Caco-2 (cell line): ENCODE data around the gene ARHGAP8. TPM values are rescaled to one million over a fixed set of nuclear protein-coding genes. Genes with fewer than 3 reads are reported as not detected.
A peak's percentile ranks its signal among the peaks of the same experiment; 100 is the strongest.

ENCODE experiments used
- BruUV-seq: library from RNA; stranded (reverse); fragments of 400-500 nt; replicated peaks from 2 replicates; lab custom pipeline; 2021; lab: Mats Ljungman, UMichigan
- CTCF ChIA-PET: fragments of 300-600 bp; sonication (Branson Sonifier 250); formaldehyde crosslinking; loops from one replicate; lab custom pipeline; 2022; ENCODE audit warnings: antibody characterized with exemption; lab: Charles Lee
- POLR2A ChIA-PET: fragments of 300-600 bp; sonication (Branson Sonifier 250); formaldehyde crosslinking; loops from one replicate; lab custom pipeline; 2022; ENCODE audit warnings: antibody characterized with exemption; lab: Charles Lee
- DNase-seq, 2 experiments: peaks; one replicate each; pipeline versions ENCODE4 v3.0.0 to v3.0.0-alpha.2; 2020 to 2022
- H3K27me3 ChIP-seq: replicated peaks from 2 replicates; pipeline ENCODE4 v1.6.0; 2011; ENCODE audit warnings: low read length; ENCODE audit not compliant: control insufficient read depth, insufficient read depth
- H3K36me3 ChIP-seq: 2 replicates; pipeline ENCODE4 v1.5.1; 2011; ENCODE audit warnings: low read length; ENCODE audit not compliant: control insufficient read depth, insufficient read depth
- H3K4me1 ChIP-seq: fragments of 250-450 bp; sonication (Bioruptor Pico); 2 replicates; pipeline ENCODE4 v1.5.1; 2020; ENCODE audit warnings: mild to moderate bottlenecking
- H3K4me3 ChIP-seq: 2 replicates; pipeline ENCODE4 v1.5.1; 2011; ENCODE audit warnings: low read depth, mild to moderate bottlenecking, control low read depth, low read length
- H3K9me3 ChIP-seq: fragments of 250-450 bp; sonication (Bioruptor Pico); 2 replicates; pipeline ENCODE4 v1.5.1; 2020; ENCODE audit warnings: mild to moderate bottlenecking, moderate library complexity
- H3K27ac Mint-ChIP-seq: one replicate; pipeline ENCODE4 v1.8.0; 2022; ENCODE audit warnings: mixed read lengths; ENCODE audit not compliant: unreplicated experiment
- H3K27me3 Mint-ChIP-seq: one replicate; pipeline ENCODE4 v1.8.0; 2022; ENCODE audit warnings: mixed read lengths; ENCODE audit not compliant: insufficient read depth, unreplicated experiment
- H3K36me3 Mint-ChIP-seq: one replicate; pipeline ENCODE4 v1.8.0; 2022; ENCODE audit warnings: mild to moderate bottlenecking, mixed read lengths; ENCODE audit not compliant: insufficient read depth, unreplicated experiment
- H3K4me1 Mint-ChIP-seq: one replicate; pipeline ENCODE4 v1.8.0; 2022; ENCODE audit warnings: low read depth, mixed read lengths; ENCODE audit not compliant: unreplicated experiment
- H3K4me3 Mint-ChIP-seq: one replicate; pipeline ENCODE4 v1.8.0; 2022; ENCODE audit warnings: mild to moderate bottlenecking, moderate library complexity, mixed read lengths; ENCODE audit not compliant: unreplicated experiment
- H3K9me3 Mint-ChIP-seq: one replicate; pipeline ENCODE4 v1.8.0; 2022; ENCODE audit warnings: mixed read lengths; ENCODE audit not compliant: unreplicated experiment
- intact Hi-C: fragments of 100-400 bp; cut with micrococcal nuclease; formaldehyde crosslinking; loops from one replicate; pipeline ENCODE4 v1.10.0; 2022; ENCODE audit not compliant: unreplicated experiment
- total RNA-seq: library from RNA; stranded (reverse); gene quantifications from 2 replicates; pipeline ENCODE4 v1.2.3, GENCODE V29; 2022
- TF ChIP-seq, protein P1 (sequence below), 2 experiments: fragments of 200-600 bp in 1 of 2; IDR thresholded peaks; 1 replicate in 1 of 2; 2 replicates in 1 of 2; pipeline versions ENCODE4 v1.5.1 to v1.8.0; 2011 to 2022; ENCODE audit warnings: antibody characterized with exemption in 1 of 2, control low read depth in 1 of 2, inconsistent platforms in 1 of 2, low read depth in 1 of 2, low read length in 1 of 2, mild to moderate bottlenecking in 1 of 2, moderate library complexity in 1 of 2; ENCODE audit not compliant: insufficient read depth in 1 of 2, severe bottlenecking in 1 of 2, unreplicated experiment in 1 of 2

ARHGAP8 gene
- total RNA-seq, 1 experiment from 2014 or later = 81.5 TPM

DNA sequence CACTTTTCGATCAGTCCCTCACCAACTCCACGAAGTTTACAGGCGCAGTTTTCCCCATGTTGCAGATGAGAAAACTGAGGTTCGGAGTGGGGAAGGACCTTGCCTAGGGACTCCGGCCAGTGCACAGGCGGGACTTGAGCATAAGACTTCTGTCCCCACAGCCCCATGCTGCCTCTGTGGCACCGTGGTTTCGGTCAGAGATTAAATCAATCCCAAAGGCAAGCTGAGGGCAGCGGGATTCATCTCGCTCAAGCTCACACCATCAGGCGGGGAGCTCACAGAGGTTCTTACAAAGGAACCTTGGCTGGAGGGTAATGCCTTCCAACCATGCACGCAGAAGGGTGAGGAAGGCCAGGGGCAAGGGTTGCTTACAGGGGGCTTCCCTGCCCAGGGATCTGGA lies 141.9 kb downstream of the ARHGAP8 start:
- no TSS peak for BruUV-seq
- no peaks in the 10 kb centered on the region for H3K27me3 ChIP-seq

DNA sequence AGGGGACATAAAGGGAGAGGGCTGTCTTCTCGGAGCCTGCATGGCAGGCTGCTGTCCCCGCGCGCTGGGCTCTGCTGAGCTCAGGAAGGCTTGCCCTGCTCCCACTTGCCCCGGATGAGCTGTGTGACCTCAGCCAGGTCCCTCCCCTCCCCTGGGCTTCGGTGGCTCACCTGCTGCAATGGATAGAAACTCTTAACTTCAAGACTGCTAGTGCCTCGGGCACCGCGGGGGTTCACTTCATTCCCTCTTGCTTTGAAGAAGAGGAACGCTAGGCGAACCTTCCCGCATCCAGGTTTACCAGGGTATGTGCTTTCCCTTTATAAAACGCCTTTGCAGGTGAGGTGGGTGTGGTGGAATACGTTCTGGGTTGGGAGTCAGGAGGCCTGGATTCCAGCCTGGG lies 142.4 kb downstream of the ARHGAP8 start:
- Histone ChIP-seq H3K4me1 (no peaks in the 10 kb centered on the region), H3K4me3 (no peak overlapping the region), H3K36me3 (no peaks in the 10 kb centered on the region), H3K27me3 (no peaks in the 10 kb centered on the region), H3K9me3 (no peaks in the 10 kb centered on the region)
- intact Hi-C loops = no loop called here
- Mint-ChIP-seq H3K27me3 (peaks cover 6% of the 10 kb centered on the region), H3K4me1 (no peaks in the 10 kb centered on the region), H3K4me3 (no peak overlapping the region), H3K36me3 (no peaks in the 10 kb centered on the region), H3K27ac (no peak overlapping the region), H3K9me3 (peaks cover 8% of the 10 kb centered on the region)
- TF ChIP-seq, protein P1, sequence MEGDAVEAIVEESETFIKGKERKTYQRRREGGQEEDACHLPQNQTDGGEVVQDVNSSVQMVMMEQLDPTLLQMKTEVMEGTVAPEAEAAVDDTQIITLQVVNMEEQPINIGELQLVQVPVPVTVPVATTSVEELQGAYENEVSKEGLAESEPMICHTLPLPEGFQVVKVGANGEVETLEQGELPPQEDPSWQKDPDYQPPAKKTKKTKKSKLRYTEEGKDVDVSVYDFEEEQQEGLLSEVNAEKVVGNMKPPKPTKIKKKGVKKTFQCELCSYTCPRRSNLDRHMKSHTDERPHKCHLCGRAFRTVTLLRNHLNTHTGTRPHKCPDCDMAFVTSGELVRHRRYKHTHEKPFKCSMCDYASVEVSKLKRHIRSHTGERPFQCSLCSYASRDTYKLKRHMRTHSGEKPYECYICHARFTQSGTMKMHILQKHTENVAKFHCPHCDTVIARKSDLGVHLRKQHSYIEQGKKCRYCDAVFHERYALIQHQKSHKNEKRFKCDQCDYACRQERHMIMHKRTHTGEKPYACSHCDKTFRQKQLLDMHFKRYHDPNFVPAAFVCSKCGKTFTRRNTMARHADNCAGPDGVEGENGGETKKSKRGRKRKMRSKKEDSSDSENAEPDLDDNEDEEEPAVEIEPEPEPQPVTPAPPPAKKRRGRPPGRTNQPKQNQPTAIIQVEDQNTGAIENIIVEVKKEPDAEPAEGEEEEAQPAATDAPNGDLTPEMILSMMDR (IDR thresholded peaks at IDR 0.05; ENCODE audit: insufficient read depth in 1 of 2, low read depth in 1 of 2, low read length in 1 of 2, severe bottlenecking in 1 of 2, unreplicated experiment in 1 of 2) = no peak
- ChIA-PET CTCF (no interaction called here), POLR2A (no interaction called here)
- DNase-seq = peak in 1 of 2 experiments; percentile 7
- BruUV-seq = no TSS peak

More for the DNA sequence above, 141.9 kb downstream of the ARHGAP8 start:
- intact Hi-C loops = no loop called here
- H3K4me3 Mint-ChIP-seq = no peak overlapping the region
- no peaks in the 10 kb centered on the region for H3K4me1 ChIP-seq
- DNase-seq = no peak
- no peaks in the 10 kb centered on the region for H3K4me1 Mint-ChIP-seq
- no peak overlapping the region for H3K27ac Mint-ChIP-seq
- H3K27me3 Mint-ChIP-seq = peaks cover 3% of the 10 kb centered on the region
- ChIA-PET POLR2A (no interaction called here), CTCF (no interaction called here)
- H3K4me3 ChIP-seq = no peak overlapping the region
- no peaks in the 10 kb centered on the region for H3K9me3 ChIP-seq
- TF ChIP-seq, protein P1 (IDR thresholded peaks at IDR 0.05; ENCODE audit: insufficient read depth in 1 of 2, low read depth in 1 of 2, low read length in 1 of 2, severe bottlenecking in 1 of 2, unreplicated experiment in 1 of 2) = no peak
- H3K9me3 Mint-ChIP-seq = peaks cover 4% of the 10 kb centered on the region
- H3K36me3 ChIP-seq = no peaks in the 10 kb centered on the region
- H3K36me3 Mint-ChIP-seq = no peaks in the 10 kb centered on the region

DNA sequence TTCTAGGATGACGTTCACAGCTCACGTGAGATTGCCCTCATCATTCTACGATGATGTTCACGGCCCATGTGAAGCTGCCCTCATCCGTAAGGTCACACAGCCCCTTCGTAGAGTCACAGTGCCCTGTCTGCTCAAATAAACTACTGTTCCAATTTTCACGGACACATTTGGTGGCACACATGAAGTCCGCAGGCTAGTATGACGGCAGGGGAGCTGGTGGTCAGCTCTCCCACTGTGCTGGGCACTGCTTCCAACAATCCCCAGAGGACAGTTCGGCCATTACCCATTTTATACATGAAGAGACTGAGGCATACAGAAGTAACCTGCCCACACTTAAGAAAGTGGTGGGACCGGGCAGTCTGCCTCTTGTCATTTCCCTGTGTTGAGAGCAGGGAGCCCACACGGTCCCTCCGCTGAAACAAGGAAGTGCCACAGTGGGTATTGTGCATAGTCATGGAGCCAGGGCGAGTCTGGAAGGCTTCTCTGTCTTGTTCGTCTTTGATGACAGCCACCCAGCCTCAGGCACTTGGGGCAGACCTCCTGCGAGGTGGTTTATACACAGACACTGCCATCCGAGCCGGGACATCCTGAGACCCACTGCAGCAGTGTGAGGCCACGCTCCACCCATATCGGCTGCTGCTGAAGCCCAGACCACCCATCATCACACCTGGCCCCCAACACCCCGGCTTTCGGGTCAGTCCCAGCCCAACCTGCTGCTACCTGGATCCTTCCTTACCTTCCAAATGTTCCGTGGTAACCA lies 143.1 kb downstream of the ARHGAP8 start:
- no TSS peak for BruUV-seq
- TF ChIP-seq, protein P1 (IDR thresholded peaks at IDR 0.05; ENCODE audit: insufficient read depth in 1 of 2, low read depth in 1 of 2, low read length in 1 of 2, severe bottlenecking in 1 of 2, unreplicated experiment in 1 of 2) = no peak
- peaks cover 10% of the 10 kb centered on the region for H3K27me3 Mint-ChIP-seq
- H3K36me3 ChIP-seq = no peaks in the 10 kb centered on the region
- H3K9me3 ChIP-seq = no peaks in the 10 kb centered on the region
- no peaks in the 10 kb centered on the region for H3K36me3 Mint-ChIP-seq
- no peak overlapping the region for H3K27ac Mint-ChIP-seq
- H3K27me3 ChIP-seq = no peaks in the 10 kb centered on the region
- POLR2A ChIA-PET = no interaction called here
- H3K4me3 Mint-ChIP-seq = no peak overlapping the region
- intact Hi-C loops = no loop called here
- no peaks in the 10 kb centered on the region for H3K4me1 ChIP-seq
- CTCF ChIA-PET = no interaction called here
- DNase-seq = no peak
- no peaks in the 10 kb centered on the region for H3K4me1 Mint-ChIP-seq
- H3K9me3 Mint-ChIP-seq = peaks cover 15% of the 10 kb centered on the region
- no peak overlapping the region for H3K4me3 ChIP-seq
